ENCODE measurements around the gene SMLR1. TPM values are rescaled to one million over a fixed set of nuclear protein-coding genes. Genes with fewer than 3 reads are reported as not detected.
A peak's percentile ranks its signal among the peaks of the same experiment; 100 is the strongest.

SMLR1 gene
- total RNA-seq, 2 donors from 2014 or later, result not detected

DNA sequence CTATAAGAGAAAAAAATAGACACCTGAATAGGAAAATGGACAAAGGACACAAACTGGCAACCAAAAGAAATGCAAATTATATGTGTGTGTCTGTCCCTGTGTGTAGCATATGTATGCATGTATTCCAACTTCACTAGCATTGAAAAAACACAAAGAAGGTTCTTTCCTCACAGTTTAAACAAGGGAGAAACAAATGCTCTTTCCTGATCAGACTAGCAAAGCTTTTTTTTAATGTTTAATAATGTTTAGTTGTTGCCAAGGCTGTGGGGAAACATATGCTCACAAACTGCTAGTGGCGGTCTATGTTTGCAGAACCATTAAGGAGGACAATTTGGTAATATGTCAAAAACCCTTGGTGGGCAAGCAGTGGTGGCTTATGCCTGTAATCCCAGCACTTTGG is 22.4 kb downstream of the SMLR1 start:
- no peaks in the 10 kb centered on the region for H3K27me3 Mint-ChIP-seq
- H3K4me1 Mint-ChIP-seq, result peaks cover 9% of the 10 kb centered on the region
- H3K27ac Mint-ChIP-seq, result no peak overlapping the region
- H3K36me3 Mint-ChIP-seq (ENCODE audit: low read depth), result peaks cover 8% of the 10 kb centered on the region
- no peak for DNase-seq
- H3K4me3 Mint-ChIP-seq, result no peak overlapping the region
- H3K9me3 ChIP-seq (ENCODE audit: control insufficient read depth, low read length, poor library complexity, severe bottlenecking), result no peaks in the 10 kb centered on the region
- ATAC-seq, result no peak

DNA sequence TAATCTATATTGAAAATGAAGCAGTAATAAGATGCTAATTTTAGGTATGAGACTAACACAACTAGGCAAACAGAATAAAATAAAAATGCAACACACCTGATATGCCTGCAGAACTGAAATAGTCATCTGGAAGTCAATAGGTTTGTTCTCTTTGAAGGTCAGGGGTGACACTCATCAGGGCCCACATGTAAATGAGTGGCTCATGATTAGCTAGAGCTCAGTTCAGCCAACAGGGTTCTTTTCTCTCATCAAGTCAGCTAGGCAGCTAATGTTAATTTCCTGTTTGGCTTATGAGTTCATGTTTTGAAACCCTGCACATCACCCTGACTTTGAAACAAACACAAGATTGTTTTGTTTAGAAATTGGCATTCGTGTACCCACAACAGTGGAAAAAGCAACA is 23.8 kb downstream of the SMLR1 start:
- no peak for ATAC-seq
- no peaks in the 10 kb centered on the region for H3K9me3 ChIP-seq (ENCODE audit: control insufficient read depth, low read length, poor library complexity, severe bottlenecking)
- H3K36me3 Mint-ChIP-seq (ENCODE audit: low read depth), result peaks cover 12% of the 10 kb centered on the region
- DNase-seq, result no peak
- H3K27ac Mint-ChIP-seq, result no peak overlapping the region
- H3K4me3 Mint-ChIP-seq, result no peak overlapping the region
- H3K4me1 Mint-ChIP-seq, result peaks cover 9% of the 10 kb centered on the region
- no peaks in the 10 kb centered on the region for H3K27me3 Mint-ChIP-seq

DNA sequence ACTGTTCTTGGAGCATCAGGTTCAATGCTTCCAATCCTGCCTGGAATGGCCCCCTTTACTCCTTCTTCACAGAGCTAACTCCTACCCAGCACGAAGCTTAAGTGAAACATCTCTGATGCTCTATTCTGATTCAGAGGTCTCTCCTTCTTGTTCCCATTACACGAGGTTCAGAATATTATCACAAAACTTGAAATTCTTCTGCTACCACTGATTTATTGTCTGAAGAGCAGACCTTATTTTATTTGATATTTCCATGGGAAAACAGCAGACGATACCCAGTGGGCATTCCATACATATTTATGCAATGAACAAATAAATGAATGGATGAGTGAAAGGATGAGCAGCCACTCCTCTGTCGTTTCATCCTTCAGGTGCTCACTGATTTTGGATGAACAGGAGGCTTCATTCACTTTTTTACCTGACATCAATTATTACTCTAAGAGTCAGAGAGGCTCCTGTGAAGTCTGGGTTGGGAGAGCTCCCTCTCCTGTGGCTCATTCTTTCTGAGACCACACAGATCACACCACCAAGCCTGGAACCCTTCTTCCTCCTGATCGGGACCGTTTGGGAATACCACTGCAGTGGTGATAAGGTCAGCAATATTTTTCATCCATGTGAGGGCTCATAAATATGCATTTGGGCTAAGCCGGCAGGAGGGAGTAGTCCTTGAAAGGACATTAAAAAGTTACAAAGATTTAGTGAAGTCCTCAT is 25.8 kb downstream of the SMLR1 start:
- peaks cover 9% of the 10 kb centered on the region for H3K4me1 Mint-ChIP-seq
- H3K9me3 ChIP-seq (ENCODE audit: control insufficient read depth, low read length, poor library complexity, severe bottlenecking), result no peaks in the 10 kb centered on the region
- H3K36me3 Mint-ChIP-seq (ENCODE audit: low read depth), result peaks cover 12% of the 10 kb centered on the region
- H3K4me3 Mint-ChIP-seq, result no peak overlapping the region
- H3K27me3 Mint-ChIP-seq, result no peaks in the 10 kb centered on the region
- no peak for DNase-seq
- peak overlapping the region; percentile 60 for H3K27ac Mint-ChIP-seq
- ATAC-seq, result no peak

DNA sequence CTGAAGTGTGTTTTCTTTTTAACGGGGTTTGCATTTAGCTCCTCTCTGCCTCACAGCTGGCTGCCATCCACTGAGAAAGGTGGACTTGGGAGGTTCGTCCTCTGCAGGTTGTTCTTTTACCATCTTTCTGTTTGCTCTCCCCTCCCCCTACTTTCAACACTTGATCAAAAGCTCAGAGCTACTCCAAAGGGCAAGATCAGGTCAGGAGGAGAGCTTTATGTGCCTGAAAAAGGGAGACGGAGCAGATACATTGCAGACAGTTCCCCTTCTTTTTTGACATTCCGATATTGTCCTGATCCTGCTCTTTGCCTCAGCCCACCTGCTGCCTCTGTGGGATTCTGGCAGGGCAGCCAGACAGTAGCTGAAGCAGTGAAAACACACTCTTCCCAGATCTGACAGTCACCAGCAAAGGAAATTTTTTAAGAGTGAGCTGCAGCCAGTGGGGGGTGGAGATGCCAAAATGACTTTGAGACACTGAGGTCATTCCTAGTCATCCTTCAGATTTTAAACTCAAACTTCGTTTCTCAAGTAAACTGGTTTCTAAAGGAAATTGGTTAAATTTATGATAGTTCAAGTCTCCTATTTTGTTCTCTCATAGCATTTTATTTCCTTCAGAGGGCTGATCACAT is 26.5 kb downstream of the SMLR1 start:
- Mint-ChIP-seq H3K4me1 (peaks cover 8% of the 10 kb centered on the region), H3K27me3 (no peaks in the 10 kb centered on the region), H3K4me3 (no peak overlapping the region), H3K36me3 (ENCODE audit: low read depth) (peaks cover 12% of the 10 kb centered on the region), H3K27ac (no peak overlapping the region)
- H3K9me3 ChIP-seq (ENCODE audit: control insufficient read depth, low read length, poor library complexity, severe bottlenecking), result no peaks in the 10 kb centered on the region
- DNase-seq (no peak), ATAC-seq (no peak)

DNA sequence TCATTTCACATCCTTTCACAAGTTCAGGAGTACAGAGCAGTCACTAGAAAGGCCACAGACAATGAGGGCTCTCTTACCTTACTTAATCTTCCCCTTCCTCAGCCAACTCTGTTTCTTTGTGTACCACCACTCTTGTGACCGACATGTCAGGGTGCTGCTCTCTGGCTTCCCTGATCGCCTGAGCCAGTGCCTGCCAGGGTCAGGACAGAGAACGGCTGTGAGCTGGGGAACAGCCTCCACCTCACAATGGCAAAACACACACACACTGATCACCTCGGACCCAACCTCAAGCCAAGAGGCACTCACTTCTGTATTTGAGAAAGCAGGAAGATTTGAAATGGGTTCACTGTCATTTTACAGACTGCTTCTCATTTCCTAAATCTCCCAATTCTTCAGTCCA is 30.8 kb downstream of the SMLR1 start:
- H3K4me1 Mint-ChIP-seq, result peaks cover 3% of the 10 kb centered on the region
- H3K9me3 ChIP-seq (ENCODE audit: control insufficient read depth, low read length, poor library complexity, severe bottlenecking), result no peaks in the 10 kb centered on the region
- H3K36me3 Mint-ChIP-seq (ENCODE audit: low read depth), result peaks cover 7% of the 10 kb centered on the region
- H3K27ac Mint-ChIP-seq, result no peak overlapping the region
- ATAC-seq (no peak), DNase-seq (no peak)
- no peaks in the 10 kb centered on the region for H3K27me3 Mint-ChIP-seq
- H3K4me3 Mint-ChIP-seq, result no peak overlapping the region

DNA sequence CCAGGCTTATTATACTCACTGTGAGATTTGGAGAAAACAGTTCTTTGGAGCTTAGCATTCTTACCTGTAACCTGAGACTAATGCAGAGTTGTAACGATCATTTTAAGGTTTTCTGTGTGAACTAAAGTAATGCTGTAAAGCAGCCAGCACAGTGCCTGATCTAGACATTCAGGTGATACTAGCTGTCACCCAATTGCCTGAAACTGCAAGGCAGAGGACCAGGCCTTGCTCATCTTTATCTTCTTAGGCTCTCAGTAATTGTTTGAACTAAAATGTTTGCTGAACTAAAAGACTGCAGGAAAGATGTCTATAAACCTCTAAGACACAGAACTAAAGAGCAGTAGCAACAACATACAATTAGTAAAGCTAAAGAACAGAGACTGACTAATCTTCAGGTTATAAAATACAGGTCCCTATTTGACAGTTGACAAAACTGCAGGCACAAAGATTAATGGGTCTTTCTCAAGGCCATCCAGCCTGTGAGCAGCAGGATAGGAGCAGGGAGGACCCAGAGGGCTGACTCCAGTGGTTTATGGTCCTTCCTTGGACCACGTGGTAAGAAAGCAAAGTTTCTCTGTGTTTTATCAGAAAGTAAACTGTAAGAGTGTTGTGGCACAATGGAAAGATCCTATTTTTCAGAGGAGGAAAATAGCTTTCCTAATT is 31.4 kb downstream of the SMLR1 start:
- DNase-seq, result no peak
- peaks cover 3% of the 10 kb centered on the region for H3K4me1 Mint-ChIP-seq
- no peak overlapping the region for H3K4me3 Mint-ChIP-seq
- no peaks in the 10 kb centered on the region for H3K9me3 ChIP-seq (ENCODE audit: control insufficient read depth, low read length, poor library complexity, severe bottlenecking)
- ATAC-seq, result no peak
- peak overlapping the region; percentile 24 for H3K27ac Mint-ChIP-seq
- H3K36me3 Mint-ChIP-seq (ENCODE audit: low read depth), result peaks cover 7% of the 10 kb centered on the region
- no peaks in the 10 kb centered on the region for H3K27me3 Mint-ChIP-seq

DNA sequence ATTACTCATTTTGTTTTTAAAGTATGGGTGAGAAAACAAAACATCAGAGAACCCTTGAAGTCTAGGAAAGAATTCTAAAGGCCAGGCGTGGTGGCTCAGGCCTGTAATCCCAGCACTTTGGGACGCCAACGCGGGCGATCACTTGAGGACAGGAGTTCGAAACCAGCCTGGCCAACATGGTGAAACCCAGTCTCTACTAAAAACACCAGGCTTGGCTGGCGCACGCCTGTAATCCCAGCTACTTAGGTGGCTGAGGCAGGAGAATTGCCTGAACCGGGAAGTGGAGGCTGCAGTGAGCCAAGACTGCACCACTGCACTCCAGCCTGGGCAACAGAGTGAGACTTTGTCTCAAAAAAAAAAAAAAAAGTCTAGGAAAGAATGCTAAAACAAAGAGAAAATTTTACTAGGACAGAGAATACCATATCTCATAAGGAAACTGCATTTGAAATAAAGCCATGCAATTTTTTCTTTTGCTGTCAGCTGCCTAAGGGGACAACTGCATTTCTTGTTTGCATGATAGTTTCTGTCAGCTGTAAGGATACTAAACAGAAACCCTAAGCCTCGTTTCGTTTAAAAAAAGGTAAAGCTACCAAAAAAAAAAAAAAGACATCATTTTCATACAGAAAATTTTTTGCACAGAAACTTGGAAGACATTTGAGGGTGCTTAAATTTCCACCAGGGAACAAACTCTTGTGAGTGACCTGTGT is 32.1 kb downstream of the SMLR1 start:
- Mint-ChIP-seq H3K36me3 (ENCODE audit: low read depth) (peaks cover 9% of the 10 kb centered on the region), H3K4me3 (no peak overlapping the region), H3K27ac (peak overlapping the region; percentile 24), H3K27me3 (no peaks in the 10 kb centered on the region), H3K4me1 (peaks cover 3% of the 10 kb centered on the region)
- H3K9me3 ChIP-seq (ENCODE audit: control insufficient read depth, low read length, poor library complexity, severe bottlenecking), result no peaks in the 10 kb centered on the region
- DNase-seq, result no peak
- no peak for ATAC-seq

DNA sequence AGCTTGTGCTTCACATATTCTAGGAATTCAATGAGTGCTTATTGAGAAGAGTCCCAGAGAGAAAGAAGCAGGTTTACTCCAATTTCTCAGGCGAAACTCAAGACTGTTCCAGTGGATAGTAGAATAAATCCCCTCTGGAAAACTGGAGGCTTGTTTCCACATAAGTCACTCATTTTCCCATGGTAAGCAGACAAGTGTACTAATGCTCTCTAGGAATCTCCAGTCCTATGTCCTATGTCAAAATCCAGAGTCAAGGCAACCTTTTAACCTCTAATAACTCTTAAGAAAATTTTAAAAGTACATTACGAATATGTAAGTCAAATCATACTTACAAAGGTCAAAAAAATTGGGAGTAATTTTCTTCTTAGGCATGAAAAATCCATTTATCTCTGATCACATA is 35.2 kb downstream of the SMLR1 start:
- H3K36me3 Mint-ChIP-seq (ENCODE audit: low read depth), result peaks cover 5% of the 10 kb centered on the region
- H3K4me1 Mint-ChIP-seq, result peaks cover 3% of the 10 kb centered on the region
- no peak overlapping the region for H3K4me3 Mint-ChIP-seq
- H3K27ac Mint-ChIP-seq, result no peak overlapping the region
- H3K9me3 ChIP-seq (ENCODE audit: control insufficient read depth, low read length, poor library complexity, severe bottlenecking), result no peaks in the 10 kb centered on the region
- DNase-seq (no peak), ATAC-seq (no peak)
- no peaks in the 10 kb centered on the region for H3K27me3 Mint-ChIP-seq

DNA sequence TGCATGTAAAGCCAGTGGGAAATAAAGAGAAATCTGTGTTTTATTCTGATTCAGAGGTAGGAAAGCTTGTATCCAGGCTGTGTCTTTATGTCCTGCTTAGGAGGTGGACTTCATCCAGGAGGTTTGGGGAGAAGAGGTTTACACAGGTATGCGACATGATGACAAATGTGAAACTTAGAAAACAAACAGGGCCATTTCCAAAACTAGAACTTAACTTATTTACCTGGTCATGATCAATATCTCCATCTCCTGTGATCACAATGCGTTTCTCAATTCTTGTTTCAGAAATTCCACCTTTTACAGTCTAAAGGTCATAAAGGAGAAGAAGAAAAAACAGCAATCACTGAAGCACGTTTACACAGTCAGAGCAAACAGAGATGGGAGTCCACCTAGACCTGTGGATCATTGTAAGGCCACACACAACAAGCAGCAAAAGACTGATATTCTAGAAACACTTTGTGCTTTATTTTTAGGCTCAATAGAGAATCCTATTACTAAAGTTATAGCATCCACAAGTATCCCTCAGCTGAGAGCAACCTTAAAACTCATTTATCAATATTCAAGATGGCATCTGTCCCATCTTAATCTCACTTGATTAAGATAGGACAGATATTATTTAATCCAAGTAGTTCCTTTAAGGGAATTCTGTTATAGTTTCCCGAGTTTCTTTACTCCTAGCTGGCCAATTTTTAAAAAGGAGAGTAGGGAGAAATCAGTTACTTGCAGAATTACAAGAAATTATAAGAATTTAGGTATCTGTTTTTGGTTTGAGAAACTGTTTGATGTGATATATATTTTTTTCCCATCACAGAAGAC is 36.4 kb downstream of the SMLR1 start:
- peaks cover 5% of the 10 kb centered on the region for H3K36me3 Mint-ChIP-seq (ENCODE audit: low read depth)
- peaks cover 3% of the 10 kb centered on the region for H3K4me1 Mint-ChIP-seq

DNA sequence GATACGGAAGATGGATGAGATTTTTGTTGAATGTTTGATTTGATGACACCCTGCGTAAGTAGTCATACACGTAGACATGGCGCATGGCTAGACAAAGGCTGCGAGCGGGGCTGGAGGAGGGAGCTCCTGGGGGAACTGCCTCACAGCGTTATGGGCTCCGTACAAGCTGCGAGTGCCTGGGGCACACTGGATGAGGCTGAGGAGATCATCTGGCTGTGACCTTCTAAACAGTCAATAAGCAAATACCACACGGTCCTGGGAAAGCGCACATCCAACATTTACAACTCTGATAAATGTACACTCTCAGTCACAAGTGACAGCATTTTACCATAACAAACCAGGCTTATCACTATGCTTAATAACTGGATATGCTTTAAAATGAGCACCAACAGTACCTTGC is 37.1 kb downstream of the SMLR1 start:
- peaks cover 5% of the 10 kb centered on the region for H3K36me3 Mint-ChIP-seq (ENCODE audit: low read depth)
- H3K27ac Mint-ChIP-seq, result no peak overlapping the region
- H3K9me3 ChIP-seq (ENCODE audit: control insufficient read depth, low read length, poor library complexity, severe bottlenecking), result no peaks in the 10 kb centered on the region
- peaks cover 3% of the 10 kb centered on the region for H3K4me1 Mint-ChIP-seq
- DNase-seq (no peak), ATAC-seq (no peak)
- no peak overlapping the region for H3K4me3 Mint-ChIP-seq
- H3K27me3 Mint-ChIP-seq, result no peaks in the 10 kb centered on the region

More for the DNA sequence above, 36.4 kb downstream of the SMLR1 start:
- Mint-ChIP-seq H3K4me3 (no peak overlapping the region), H3K27me3 (no peaks in the 10 kb centered on the region), H3K27ac (no peak overlapping the region)
- no peaks in the 10 kb centered on the region for H3K9me3 ChIP-seq (ENCODE audit: control insufficient read depth, low read length, poor library complexity, severe bottlenecking)
- ATAC-seq (no peak), DNase-seq (no peak)

DNA sequence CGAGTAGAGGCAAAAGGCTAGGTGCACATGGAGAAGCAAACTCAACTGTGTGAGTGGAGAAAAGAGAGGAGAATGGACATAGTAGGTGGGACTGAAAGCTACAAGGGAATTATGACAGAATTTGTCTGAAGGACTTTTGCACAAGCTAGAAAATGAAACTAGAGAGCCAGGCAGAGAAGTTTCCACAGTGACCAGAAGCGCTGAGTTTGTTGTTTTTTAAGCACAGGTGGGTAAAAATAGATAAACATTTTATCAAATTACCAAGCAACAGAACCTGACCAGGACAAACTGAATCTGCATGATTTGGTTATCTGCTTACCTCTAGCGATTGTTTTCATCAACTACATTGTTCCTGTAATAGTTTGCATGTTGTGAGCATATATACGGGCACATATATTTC is 38.6 kb downstream of the SMLR1 start:
- ATAC-seq (no peak), DNase-seq (no peak)
- Mint-ChIP-seq H3K4me3 (no peak overlapping the region), H3K4me1 (peaks cover 6% of the 10 kb centered on the region), H3K36me3 (ENCODE audit: low read depth) (peaks cover 9% of the 10 kb centered on the region), H3K27ac (no peak overlapping the region), H3K27me3 (peaks cover 6% of the 10 kb centered on the region)
- H3K9me3 ChIP-seq (ENCODE audit: control insufficient read depth, low read length, poor library complexity, severe bottlenecking), result no peaks in the 10 kb centered on the region

DNA sequence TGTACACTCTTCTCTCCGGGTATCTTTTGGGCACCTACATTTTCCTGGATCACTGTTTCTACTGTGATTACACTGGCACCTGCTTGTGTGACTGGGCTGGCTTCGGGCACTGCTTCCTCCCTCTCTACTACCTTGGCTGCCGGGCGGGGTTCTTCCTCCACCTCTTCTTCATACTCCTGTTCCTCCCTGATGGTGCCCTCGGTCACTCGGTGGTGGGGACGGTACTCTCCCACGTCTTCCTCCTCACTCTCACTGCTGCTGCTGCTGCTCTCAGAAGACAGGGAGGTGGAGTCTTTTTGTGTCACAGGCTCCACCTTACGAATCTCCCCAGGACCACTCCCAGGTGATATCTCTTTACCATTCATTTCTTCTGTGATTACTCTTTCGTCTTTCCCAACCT is 42.5 kb downstream of the SMLR1 start:
- DNase-seq (no peak), ATAC-seq (no peak)
- Mint-ChIP-seq H3K4me3 (no peak overlapping the region), H3K27ac (no peak overlapping the region), H3K27me3 (peaks cover 6% of the 10 kb centered on the region), H3K36me3 (ENCODE audit: low read depth) (peaks cover 7% of the 10 kb centered on the region), H3K4me1 (peaks cover 15% of the 10 kb centered on the region)
- no peaks in the 10 kb centered on the region for H3K9me3 ChIP-seq (ENCODE audit: control insufficient read depth, low read length, poor library complexity, severe bottlenecking)
